Heart left ventricle (tissue), 16 donors: ENCODE results near the gene S100A16. TPM values are rescaled to one million over a fixed set of nuclear protein-coding genes. Genes with fewer than 3 reads are reported as not detected.

ENCODE experiments used
- ATAC-seq, 4 donors: fragments of 200-7000 bp; cut with Tn5 transposase; one replicate each; pipeline ENCODE4 v1.9.1; 2020 to 2022; ENCODE audit warnings: moderate library complexity in 4 of 4, mild to moderate bottlenecking in 3 of 4, moderate number of reproducible peaks in 1 of 4
- DNase-seq, 5 donors: peaks; one replicate each; pipeline ENCODE4 v3.0.0-alpha.2; 2020
- H3K27ac ChIP-seq, 12 donors: fragments of 200-600 bp; sonication (generic) in 4 of 12; one replicate each; pipeline versions ENCODE4 v1.5.0 to v1.8.0; 2016 to 2022; ENCODE audit warnings: mild to moderate bottlenecking in 2 of 12
- H3K27me3 ChIP-seq, 9 donors: fragments of 200-600 bp; sonication (generic) in 2 of 9; one replicate each; pipeline versions ENCODE4 v1.5.1 to v1.8.0; 2016 to 2022; ENCODE audit warnings: mild to moderate bottlenecking in 3 of 9
- H3K36me3 ChIP-seq, 9 donors: fragments of 200-600 bp; sonication (generic) in 2 of 9; one replicate each; pipeline versions ENCODE4 v1.5.0 to v1.8.0; 2018 to 2022; ENCODE audit warnings: mild to moderate bottlenecking in 2 of 9
- H3K4me1 ChIP-seq, 12 donors: fragments of 200-600 bp; sonication (generic) in 4 of 12; one replicate each; pipeline versions ENCODE4 v1.5.0 to v1.8.0; 2016 to 2022; ENCODE audit warnings: mild to moderate bottlenecking in 3 of 12
- H3K4me3 ChIP-seq, 12 donors: fragments of 200-600 bp; sonication (generic) in 4 of 12; one replicate each; pipeline versions ENCODE4 v1.5.0 to v1.8.0; 2017 to 2022; ENCODE audit warnings: mild to moderate bottlenecking in 9 of 12, moderate library complexity in 4 of 12
- H3K9me3 ChIP-seq, 12 donors: fragments of 200-600 bp; sonication (generic) in 4 of 12; one replicate each; pipeline versions ENCODE4 v1.5.0 to v1.8.0; 2016 to 2022; ENCODE audit warnings: mild to moderate bottlenecking in 1 of 12
- CTCF ChIP-seq, 12 donors: fragments of 200-600 bp; sonication (generic) in 4 of 12; IDR thresholded peaks; one replicate each; pipeline versions ENCODE4 v1.5.0 to v1.8.0; 2018 to 2022; ENCODE audit warnings: antibody characterized with exemption in 12 of 12, mild to moderate bottlenecking in 5 of 12
- POLR2A ChIP-seq, 2 donors: fragments of 450-650 bp; IDR thresholded peaks; one replicate each; pipeline ENCODE4 v1.6.1; 2017; ENCODE audit warnings: antibody characterized with exemption in 2 of 2, mild to moderate bottlenecking in 2 of 2, moderate library complexity in 2 of 2
- WGBS, 4 donors: extraction: QIAGEN DNeasy Blood & Tissue Kit in 2 of 4; methylation state at CpG; one replicate each; pipeline versions ENCODE4 v1.1.5 to v1.1.7; 2013 to 2018; 5-methylcytosine and 5-hydroxymethylcytosine counted together
- intact Hi-C, 10 donors: fragments of 100-400 bp; cut with DNase I; formaldehyde crosslinking; loops; one replicate each; pipeline versions ENCODE4 v1.11.1 to v1.14.2; 2022
- polyA plus RNA-seq, 2 donors: library from polyadenylated mRNA; stranded (reverse); fragments of 200-250 nt; gene quantifications; one replicate each; pipeline ENCODE4 v1.2.3, GENCODE V29; 2013
- total RNA-seq, 9 donors: library from RNA; depleted of rRNA in 2 of 9; stranded (reverse); fragments of >200 nt in 2 of 9; fragmentation: NEBNext Ultra II Directional in 3 of 9; extraction: Animal tissue kit (Norgen Biotek cat#: 25700) in 3 of 9; gene quantifications; one replicate each; pipeline versions ENCODE4 v1.1.0 to v1.2.4, GENCODE V29; 2016 to 2023
- donor health status: ischemic (EF 13 %, LVEDD 7.1; RV severe dilation, severe dysfunction).
- donor health status: healthy with polysubstance abuse.
- donor health status: DM: no; HTN: yes; CAD: no.
- donor health status: DM: no; HTN: no; CAD: no.
- donor health status: ischemic (EF 25% LVEDD 6.9; RV normal size, moderate dysfunction).
- donor health status: ischemic (EF 25% LVEDD 5.7; RV mildly dilated, moderate dysfunction).
- donor health status: healthy.
- donor health status: DM: yes; HTN: yes; CAD: no.
- donor health status: ischemic (EF 35%, LVEDD 5.7; RV mildly dilated, moderate dysfunction).
- donor health status: nonischemic (EF 11% LVEDD 7.7; RV severe dilation, severe dysfunction).
- donor health status: DM: yes; HTN: yes; CAD: no.
- donor health status: PGD.
- donor health status: ischemic (EF 29% LVEDD 5.4; RV normal size, mild dysfunction).
- donor health status: nonischemic (EF 23%, LVEDD 6.1; RV moderate dilation, normal function).

S100A16 gene
- total and polyA plus RNA-seq, 11 donors: 37.2 to 233 (median 70.3) TPM

GRCh38 chr1:153561466-153561985 lies 51.4 kb downstream of the S100A16 start:
- Histone ChIP-seq H3K4me3 (no peak overlapping the region), H3K36me3 (no peaks in the 10 kb centered on the region), H3K4me1 (peaks cover 5 to 27% (median 13%) of the 10 kb centered on the region in 12 donors), H3K27me3 (no peaks in the 10 kb centered on the region), H3K27ac (peak overlapping the region in 1 of 12 donors; percentile 43), H3K9me3 (no peaks in the 10 kb centered on the region)
- intact Hi-C loops: no loop called here
- 94 to 98% (median 96%) methylated on average over 3 of the region's 3 CpGs for WGBS, 4 donors
- TF ChIP-seq CTCF (IDR thresholded peaks at IDR 0.05) (no peak), POLR2A (IDR thresholded peaks at IDR 0.05) (no peak)
- no peak for DNase-seq
- ATAC-seq: no peak

GRCh38 chr1:153560771-153561465 lies 52.0 kb downstream of the S100A16 start:
- ATAC-seq: no peak
- H3K4me1 ChIP-seq: peaks cover 5 to 21% (median 7%) of the 10 kb centered on the region in 12 donors
- DNase-seq: no peak
- peak overlapping the region in 1 of 12 donors; percentile 43 for H3K27ac ChIP-seq
- TF ChIP-seq CTCF (IDR thresholded peaks at IDR 0.05) (no peak), POLR2A (IDR thresholded peaks at IDR 0.05) (no peak)
- intact Hi-C loops: no loop called here
- H3K27me3 ChIP-seq: no peaks in the 10 kb centered on the region
- no peaks in the 10 kb centered on the region for H3K9me3 ChIP-seq
- H3K4me3 ChIP-seq: no peak overlapping the region
- H3K36me3 ChIP-seq: no peaks in the 10 kb centered on the region
- WGBS, 4 donors: 85 to 89% (median 88%) methylated on average over 10 of the region's 10 CpGs

- 66 to 98% (median 97%) methylated on average over 2 of the region's 2 CpGs for WGBS, 4 donors
- H3K36me3 ChIP-seq: no peaks in the 10 kb centered on the region
- no peak for ATAC-seq
These were observed 52.7 kb downstream of the S100A16 start for GRCh38 chr1:153560241-153560640.

More at GRCh38 chr1:153560241-153560640, 52.7 kb downstream of the S100A16 start:
- Histone ChIP-seq H3K4me3 (no peak overlapping the region), H3K4me1 (peaks cover 0 to 14% (median under 1%) of the 10 kb centered on the region in 12 donors), H3K27me3 (no peaks in the 10 kb centered on the region), H3K27ac (no peak overlapping the region), H3K9me3 (no peaks in the 10 kb centered on the region)
- DNase-seq: no peak
- no peak for TF ChIP-seq CTCF (IDR thresholded peaks at IDR 0.05)
- no peak for TF ChIP-seq POLR2A (IDR thresholded peaks at IDR 0.05)
- intact Hi-C loops: no loop called here
